Cardiac fibroblast (primary cell): Measurements from ENCODE around the gene LTBP1.

ENCODE experiments used
- DNase-seq, 2 donors: peaks; one replicate each; pipeline versions ENCODE4 v3.0.0 to v3.0.0-alpha.2; 2010; ENCODE audit warnings: low read depth in 2 of 2
- H3K4me3 ChIP-seq, 2 donors: replicated peaks in 1 of 2; 1 replicate in 1 of 2; 2 replicates in 1 of 2; pipeline ENCODE4 v1.5.1; 2011; ENCODE audit warnings: low read depth in 2 of 2, low read length in 2 of 2, mild to moderate bottlenecking in 2 of 2, moderate library complexity in 1 of 2
- TF ChIP-seq, protein P1 (sequence below): IDR thresholded peaks from one replicate; pipeline ENCODE4 v1.5.1; 2011; ENCODE audit warnings: low read depth, mild to moderate bottlenecking, low read length, inconsistent platforms

LTBP1 gene

DNA sequence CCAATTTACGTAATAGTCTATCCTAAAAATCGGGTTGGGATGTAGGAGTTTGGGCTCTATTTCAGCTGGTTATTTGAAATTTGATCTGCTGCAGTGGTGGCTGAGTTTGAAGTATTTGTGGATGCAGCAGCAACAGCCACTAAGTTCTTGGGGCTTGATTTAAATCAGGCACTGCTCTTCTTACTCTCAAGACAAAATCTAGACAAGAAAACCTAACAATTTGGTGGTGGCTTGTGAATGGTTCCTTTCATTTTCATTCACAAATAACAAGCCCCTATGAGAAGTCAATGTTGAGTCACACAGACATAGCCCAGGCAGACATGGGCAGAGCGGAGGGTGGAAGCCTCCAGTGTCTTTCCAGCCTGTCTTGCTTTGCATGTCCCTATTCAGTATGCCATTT lies 199.3 kb downstream of the LTBP1 start:
- TF ChIP-seq, protein P1, sequence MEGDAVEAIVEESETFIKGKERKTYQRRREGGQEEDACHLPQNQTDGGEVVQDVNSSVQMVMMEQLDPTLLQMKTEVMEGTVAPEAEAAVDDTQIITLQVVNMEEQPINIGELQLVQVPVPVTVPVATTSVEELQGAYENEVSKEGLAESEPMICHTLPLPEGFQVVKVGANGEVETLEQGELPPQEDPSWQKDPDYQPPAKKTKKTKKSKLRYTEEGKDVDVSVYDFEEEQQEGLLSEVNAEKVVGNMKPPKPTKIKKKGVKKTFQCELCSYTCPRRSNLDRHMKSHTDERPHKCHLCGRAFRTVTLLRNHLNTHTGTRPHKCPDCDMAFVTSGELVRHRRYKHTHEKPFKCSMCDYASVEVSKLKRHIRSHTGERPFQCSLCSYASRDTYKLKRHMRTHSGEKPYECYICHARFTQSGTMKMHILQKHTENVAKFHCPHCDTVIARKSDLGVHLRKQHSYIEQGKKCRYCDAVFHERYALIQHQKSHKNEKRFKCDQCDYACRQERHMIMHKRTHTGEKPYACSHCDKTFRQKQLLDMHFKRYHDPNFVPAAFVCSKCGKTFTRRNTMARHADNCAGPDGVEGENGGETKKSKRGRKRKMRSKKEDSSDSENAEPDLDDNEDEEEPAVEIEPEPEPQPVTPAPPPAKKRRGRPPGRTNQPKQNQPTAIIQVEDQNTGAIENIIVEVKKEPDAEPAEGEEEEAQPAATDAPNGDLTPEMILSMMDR: no peak
- no peak overlapping the region for H3K4me3 ChIP-seq
- DNase-seq: peak; percentile 43 to 65

DNA sequence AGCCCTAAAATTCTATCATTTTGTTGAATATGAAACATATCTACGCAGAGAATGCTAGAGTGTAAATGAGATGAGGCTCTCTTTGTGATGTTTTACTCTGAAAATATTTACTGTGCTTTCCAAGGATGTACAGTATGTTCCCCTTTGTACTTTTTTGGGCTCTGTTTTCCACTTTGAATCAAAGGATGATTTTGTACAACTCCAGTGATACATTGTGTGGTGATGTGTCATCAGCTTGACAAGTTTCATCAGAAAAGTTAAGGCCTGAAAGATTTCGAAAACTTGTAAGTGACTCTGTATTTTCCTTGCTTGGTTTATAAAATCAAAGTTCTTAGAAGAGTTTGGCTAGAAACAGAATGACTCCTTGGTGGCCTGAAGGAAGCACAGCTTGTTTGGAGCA lies 206.3 kb downstream of the LTBP1 start:
- DNase-seq: peak; percentile 67 to 95
- TF ChIP-seq, protein P1: no peak
- H3K4me3 ChIP-seq: no peak overlapping the region

DNA sequence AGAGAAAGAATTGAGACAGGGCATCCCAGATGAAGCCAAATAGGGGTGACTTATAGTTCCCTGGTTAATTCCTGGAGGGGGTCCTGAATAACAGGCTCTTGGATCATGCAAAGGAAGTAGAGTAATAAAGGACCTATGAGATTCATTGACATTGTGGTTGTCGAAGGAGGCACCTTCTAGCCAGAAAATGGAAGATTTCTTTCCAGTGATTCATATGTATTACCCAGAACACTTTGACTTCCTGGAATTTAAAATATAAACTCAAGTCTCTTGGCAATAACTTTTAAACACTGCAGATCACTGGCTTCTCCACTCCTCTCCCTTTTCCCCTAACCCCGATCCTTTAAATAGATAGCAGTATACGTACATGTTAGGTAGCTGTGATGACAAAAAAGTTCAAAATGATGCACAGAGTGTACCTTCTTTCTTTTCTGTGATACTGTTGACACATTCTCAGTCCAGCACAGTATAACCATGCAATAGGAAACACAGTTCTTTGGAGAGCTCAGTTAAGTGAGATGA lies 211.8 kb downstream of the LTBP1 start:
- DNase-seq: peak; percentile 73 to 95
- TF ChIP-seq, protein P1: no peak
- peak overlapping the region in 1 of 2 donors; percentile 27 for H3K4me3 ChIP-seq

- DNase-seq: peak; percentile 19 to 61
- TF ChIP-seq, protein P1: no peak
- H3K4me3 ChIP-seq: no peak overlapping the region
These were observed 213.4 kb downstream of the LTBP1 start for GRCh38 chr2:33160191-33160590.

DNA sequence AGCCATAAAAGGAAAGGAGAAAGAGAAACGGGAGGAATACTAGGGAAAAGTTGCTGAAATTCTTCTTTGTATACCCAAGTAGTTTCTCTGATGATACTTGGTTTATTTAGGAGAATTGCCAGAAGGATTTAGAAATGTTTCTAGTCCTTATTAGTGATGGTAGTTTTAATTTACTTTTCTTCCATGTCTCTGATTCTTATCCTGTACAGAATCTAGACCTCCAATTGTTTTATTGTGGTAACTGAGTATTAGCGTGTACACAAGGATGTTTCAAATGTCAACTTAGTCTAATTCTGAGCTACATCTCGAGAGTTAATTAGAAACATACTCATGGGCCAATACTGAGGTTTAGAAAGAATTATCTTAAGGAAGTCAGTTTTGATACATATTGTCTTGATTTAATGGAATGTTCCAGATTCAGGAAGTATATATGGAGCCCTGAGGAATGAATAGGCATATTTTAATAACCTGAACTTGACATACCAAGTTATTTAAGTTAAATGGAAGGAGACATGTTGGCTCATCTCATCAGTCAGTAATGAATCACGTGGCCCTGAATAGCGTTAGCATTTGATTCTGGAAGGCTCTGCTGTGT lies 219.6 kb downstream of the LTBP1 start:
- H3K4me3 ChIP-seq: no peak overlapping the region
- TF ChIP-seq, protein P1: no peak
- DNase-seq: peak; percentile 68 to 82

DNA sequence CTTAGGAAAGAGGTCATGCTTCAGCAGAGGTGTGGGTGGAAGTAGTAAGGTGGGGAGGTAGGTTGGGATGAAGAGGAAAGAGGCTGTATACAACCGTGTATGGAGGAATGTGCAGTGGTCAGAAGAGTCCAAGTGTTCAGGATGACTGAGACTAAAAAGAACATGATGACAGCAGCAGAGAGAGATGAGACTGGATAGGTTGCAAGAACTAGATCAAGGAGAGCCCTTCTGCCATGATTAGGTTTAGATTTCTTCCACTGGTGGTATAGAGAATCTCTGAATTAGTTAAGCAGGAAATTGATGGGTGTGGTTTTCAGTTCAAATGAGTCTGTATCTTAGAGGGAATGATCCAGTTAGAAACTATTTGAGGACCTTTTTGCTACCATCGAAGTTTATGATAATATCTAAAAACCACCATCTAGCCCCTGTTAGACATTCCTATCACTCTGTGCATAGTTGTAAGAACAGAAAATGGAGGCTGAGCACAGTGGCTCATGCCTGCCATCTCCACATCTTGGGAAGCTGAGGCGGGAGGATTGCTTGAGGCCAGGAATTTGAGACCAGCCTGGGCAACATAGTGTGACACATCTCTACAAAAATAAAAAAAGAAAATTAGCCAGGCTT lies 221.0 kb downstream of the LTBP1 start:
- TF ChIP-seq, protein P1: no peak
- peak in 1 of 2 donors; percentile 51 for DNase-seq
- H3K4me3 ChIP-seq: no peak overlapping the region
